Gastroesophageal sphincter (tissue), 4 donors: ENCODE measurements around the gene ISLR2. TPM values are rescaled to one million over a fixed set of nuclear protein-coding genes. Genes with fewer than 3 reads are reported as not detected.

Source experiments
- ATAC-seq: fragments of 150-250 bp; one replicate; pipeline ENCODE4 v1.9.1; 2016; ENCODE audit warnings: mild to moderate bottlenecking, moderate library complexity
- H3K27ac ChIP-seq, 4 donors: fragments of 200-600 bp; sonication (generic) in 3 of 4; 1 replicate in 3 of 4; 2 replicates in 1 of 4; pipeline ENCODE4 v1.5.1; 2016 to 2019
- H3K27me3 ChIP-seq: fragments of 200-600 bp; sonication (generic); one replicate; pipeline ENCODE4 v1.5.1; 2019
- H3K36me3 ChIP-seq, 2 donors: fragments of 200-600 bp; sonication (generic); one replicate each; pipeline ENCODE4 v1.5.1; 2019; ENCODE audit warnings: control low read depth in 1 of 2
- H3K4me1 ChIP-seq, 3 donors: fragments of 200-600 bp; sonication (generic); 1 replicate in 2 of 3; 2 replicates in 1 of 3; pipeline ENCODE4 v1.5.1; 2016 to 2019; ENCODE audit warnings: control low read depth in 2 of 3
- H3K4me3 ChIP-seq, 2 donors: fragments of 200-600 bp; sonication (generic); one replicate each; pipeline ENCODE4 v1.5.1; 2019; ENCODE audit warnings: mild to moderate bottlenecking in 1 of 2, moderate library complexity in 1 of 2
- H3K9me3 ChIP-seq, 3 donors: fragments of 200-600 bp; sonication (generic); one replicate each; pipeline ENCODE4 v1.5.1; 2017 to 2019; ENCODE audit warnings: control low read depth in 2 of 3
- CTCF ChIP-seq, 4 experiments: fragments of 200-600 bp in 2 of 4; fragments of 450-650 bp in 2 of 4; sonication (generic) in 1 of 4; IDR thresholded peaks; one replicate each; pipeline ENCODE4 v1.5.1; 2017 to 2019; ENCODE audit warnings: antibody characterized with exemption in 4 of 4, mild to moderate bottlenecking in 2 of 4, moderate library complexity in 2 of 4
- EP300 ChIP-seq: sonication (generic); formaldehyde crosslinking; IDR thresholded peaks from one replicate; pipeline ENCODE4 v1.6.1; 2017; ENCODE audit warnings: antibody characterized with exemption, mild to moderate bottlenecking
- POLR2A ChIP-seq, 2 donors: fragments of 450-650 bp; IDR thresholded peaks; one replicate each; pipeline ENCODE4 v1.6.1; 2017; ENCODE audit warnings: antibody characterized with exemption in 2 of 2, mild to moderate bottlenecking in 2 of 2, moderate library complexity in 1 of 2
- POLR2AphosphoS5 ChIP-seq: sonication (generic); formaldehyde crosslinking; IDR thresholded peaks from one replicate; pipeline ENCODE4 v1.6.1; 2017; ENCODE audit warnings: antibody characterized with exemption
- WGBS, 2 donors: methylation state at CpG; one replicate each; pipeline ENCODE4 v1.1.5; 2018; ENCODE audit warnings: low coverage in 1 of 2; 5-methylcytosine and 5-hydroxymethylcytosine counted together
- total RNA-seq, 4 donors: library from RNA; depleted of rRNA; stranded (reverse); fragments of >200 nt; gene quantifications; one replicate each; pipeline ENCODE4 v1.1.0, GENCODE V29; 2016

ISLR2 gene
- total RNA-seq, 4 donors from 2014 or later, result 0.54 to 5.4 (median 1.5) TPM

- TF ChIP-seq POLR2A (IDR thresholded peaks at IDR 0.05), result no peak
- no peak for TF ChIP-seq POLR2AphosphoS5
- TF ChIP-seq EP300, result no peak
- H3K36me3 ChIP-seq, result no peaks in the 10 kb centered on the region
- 100% methylated on average over 1 of the region's 1 CpG for WGBS, 2 donors
- peaks cover 0 to 26% (median 11%) of the 10 kb centered on the region in 3 donors for H3K4me1 ChIP-seq
- no peak for ATAC-seq
- no peaks in the 10 kb centered on the region for H3K9me3 ChIP-seq
- no peak overlapping the region for H3K27ac ChIP-seq
- no peak overlapping the region for H3K4me3 ChIP-seq
- no peaks in the 10 kb centered on the region for H3K27me3 ChIP-seq
Observed at GRCh38 chr15:74165461-74165860, 35.1 kb downstream of the ISLR2 start.

GRCh38 chr15:74167891-74168331 is 37.5 kb downstream of the ISLR2 start:
- Histone ChIP-seq H3K36me3 (no peaks in the 10 kb centered on the region), H3K9me3 (no peaks in the 10 kb centered on the region), H3K4me3 (no peak overlapping the region), H3K27ac (no peak overlapping the region), H3K4me1 (peaks cover 0 to 50% (median 21%) of the 10 kb centered on the region in 3 donors), H3K27me3 (no peaks in the 10 kb centered on the region)
- WGBS, 2 donors, result 85 to 88% methylated on average over 2 to 4 of the region's 4 CpGs
- no peak for ATAC-seq
- no peak for TF ChIP-seq POLR2A (IDR thresholded peaks at IDR 0.05)
- no peak for TF ChIP-seq POLR2AphosphoS5
- no peak for TF ChIP-seq EP300
- no peak for TF ChIP-seq CTCF (IDR thresholded peaks at IDR 0.05)

GRCh38 chr15:74168711-74169126 is 38.3 kb downstream of the ISLR2 start:
- no peak overlapping the region for H3K4me3 ChIP-seq
- no peaks in the 10 kb centered on the region for H3K27me3 ChIP-seq
- H3K4me1 ChIP-seq, result peaks cover 0 to 58% (median 25%) of the 10 kb centered on the region in 3 donors
- WGBS, 2 donors, result 14 to 48% methylated on average over 1 to 2 of the region's 3 CpGs
- H3K36me3 ChIP-seq, result no peaks in the 10 kb centered on the region
- no peaks in the 10 kb centered on the region for H3K9me3 ChIP-seq
- no peak for TF ChIP-seq EP300
- no peak for TF ChIP-seq POLR2A (IDR thresholded peaks at IDR 0.05)
- no peak for TF ChIP-seq CTCF (IDR thresholded peaks at IDR 0.05)
- no peak for TF ChIP-seq POLR2AphosphoS5
- peak; percentile 24 for ATAC-seq
- H3K27ac ChIP-seq, result peak overlapping the region in 1 of 4 donors; percentile 45

GRCh38 chr15:74170071-74170844 is 39.9 kb downstream of the ISLR2 start:
- 81 to 84% methylated on average over 3 to 8 of the region's 15 CpGs for WGBS, 2 donors
- ATAC-seq, result no peak
- no peak overlapping the region for H3K4me3 ChIP-seq
- H3K27me3 ChIP-seq, result no peaks in the 10 kb centered on the region
- peaks cover 0 to 74% (median 31%) of the 10 kb centered on the region in 3 donors for H3K4me1 ChIP-seq
- no peaks in the 10 kb centered on the region for H3K9me3 ChIP-seq
- H3K36me3 ChIP-seq, result peaks cover 0 to 2% of the 10 kb centered on the region in 2 donors
- TF ChIP-seq EP300 (no peak), CTCF (IDR thresholded peaks at IDR 0.05) (no peak), POLR2A (IDR thresholded peaks at IDR 0.05) (no peak), POLR2AphosphoS5 (no peak)
- peak overlapping the region in 2 of 4 donors; percentile 7 to 45 for H3K27ac ChIP-seq

GRCh38 chr15:74170875-74171578 is 40.6 kb downstream of the ISLR2 start:
- ATAC-seq, result no peak
- no peaks in the 10 kb centered on the region for H3K27me3 ChIP-seq
- H3K36me3 ChIP-seq, result peaks cover 0 to 10% of the 10 kb centered on the region in 2 donors
- no peaks in the 10 kb centered on the region for H3K9me3 ChIP-seq
- TF ChIP-seq POLR2AphosphoS5 (no peak), POLR2A (IDR thresholded peaks at IDR 0.05) (no peak), EP300 (no peak), CTCF (IDR thresholded peaks at IDR 0.05) (no peak)
- H3K27ac ChIP-seq, result peak overlapping the region in 2 of 4 donors; percentile 7 to 45
- peaks cover 0 to 81% (median 38%) of the 10 kb centered on the region in 3 donors for H3K4me1 ChIP-seq
- WGBS, 2 donors, result 80% methylated on average over 1 of the region's 7 CpGs; no CpG with 5 or more reads in 1 of the 2 donors
- H3K4me3 ChIP-seq, result no peak overlapping the region
